ENCODE measurements around the gene UQCR10.

Gene UQCR10

GRCh38 chr22:29765905-29766631 lies 1.1 kb upstream of the UQCR10 start:
- no peak for DNase-seq

GRCh38 chr22:29766632-29767170 lies 468 bp upstream of the UQCR10 start, which contains the start of gene ZMAT5:
Gene ZMAT5 (minus strand): TSS chr22:29767007. CDS start chr22:29748544, 18,463 bp downstream.
- peak; percentile 96 for DNase-seq

- DNase-seq = no peak
These were observed 1.0 kb downstream of the UQCR10 start for GRCh38 chr22:29768052-29768693.

- DNase-seq = no peak
These were observed 2.7 kb downstream of the UQCR10 start for GRCh38 chr22:29769723-29770321.

GRCh38 chr22:29772170-29772641 lies 5.0 kb downstream of the UQCR10 start:
- DNase-seq = peak; percentile 67

- DNase-seq = no peak
These were observed 6.1 kb downstream of the UQCR10 start for GRCh38 chr22:29773233-29773632.

- DNase-seq = no peak
These were observed 13.1 kb downstream of the UQCR10 start for GRCh38 chr22:29780220-29780619.

GRCh38 chr22:29780748-29781676 lies 13.8 kb downstream of the UQCR10 start:
- no peak for DNase-seq

GRCh38 chr22:29782061-29782845 lies 15.1 kb downstream of the UQCR10 start:
- no peak for DNase-seq

- DNase-seq = peak; percentile 75
These were observed 17.5 kb downstream of the UQCR10 start for GRCh38 chr22:29784451-29785361.

- DNase-seq = no peak
These were observed 18.9 kb downstream of the UQCR10 start for GRCh38 chr22:29786031-29786430.

GRCh38 chr22:29787371-29787980 lies 20.3 kb downstream of the UQCR10 start:
- DNase-seq = no peak

GRCh38 chr22:29788339-29789279 lies 21.4 kb downstream of the UQCR10 start:
- no peak for DNase-seq

GRCh38 chr22:29790061-29790460 lies 22.9 kb downstream of the UQCR10 start:
- DNase-seq = no peak

GRCh38 chr22:29793396-29793795 lies 26.2 kb downstream of the UQCR10 start:
- no peak for DNase-seq

GRCh38 chr22:29795663-29796062 lies 28.5 kb downstream of the UQCR10 start:
- DNase-seq = no peak

GRCh38 chr22:29797351-29797750 lies 30.2 kb downstream of the UQCR10 start:
- no peak for DNase-seq

GRCh38 chr22:29798318-29798717 lies 31.1 kb downstream of the UQCR10 start:
- DNase-seq = no peak

- no peak for DNase-seq
These were observed 31.6 kb downstream of the UQCR10 start for GRCh38 chr22:29798801-29799200.

Data from femur (tissue), 1 donor.